ENCODE data around the gene SASH1.
A peak's percentile ranks its signal among the peaks of the same experiment; 100 is the strongest.

DNA sequence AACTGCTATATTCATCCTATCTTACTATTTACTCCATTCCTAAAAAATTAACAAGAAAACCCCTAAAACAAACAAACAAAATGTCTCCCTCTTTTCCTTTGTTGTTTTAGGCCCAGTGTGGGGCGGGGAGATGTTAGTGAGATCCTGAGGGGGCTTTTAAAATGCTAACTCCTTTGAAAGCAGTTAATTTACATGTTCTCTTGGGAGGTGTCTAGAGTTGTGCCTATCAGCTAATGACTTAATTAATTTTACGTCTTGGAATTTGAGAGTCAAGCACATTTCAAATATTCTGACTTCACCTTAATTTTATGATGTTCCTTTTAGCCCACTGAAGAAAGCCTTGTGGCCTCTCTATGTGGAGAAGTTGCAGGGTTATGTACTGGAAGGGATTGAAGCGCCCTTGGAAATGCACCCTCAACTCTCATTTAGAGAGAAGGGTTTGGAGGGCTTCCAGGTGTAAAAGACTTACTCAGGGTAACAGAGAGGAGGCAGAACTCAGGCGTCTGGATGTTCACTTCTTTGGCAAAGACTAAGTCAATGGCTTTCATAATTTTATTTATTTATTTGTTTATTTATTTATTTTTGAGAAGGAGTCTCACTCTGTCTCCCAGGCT is 4.9 kb downstream of the SASH1 start:
- TF ChIP-seq SRF (IDR thresholded peaks at IDR 0.05; ENCODE audit: low read depth, low read length): no peak
- no peak for TF ChIP-seq KDM4A (IDR thresholded peaks at IDR 0.05; ENCODE audit: low read depth, low read length, severe bottlenecking)
- TF ChIP-seq, protein P1, sequence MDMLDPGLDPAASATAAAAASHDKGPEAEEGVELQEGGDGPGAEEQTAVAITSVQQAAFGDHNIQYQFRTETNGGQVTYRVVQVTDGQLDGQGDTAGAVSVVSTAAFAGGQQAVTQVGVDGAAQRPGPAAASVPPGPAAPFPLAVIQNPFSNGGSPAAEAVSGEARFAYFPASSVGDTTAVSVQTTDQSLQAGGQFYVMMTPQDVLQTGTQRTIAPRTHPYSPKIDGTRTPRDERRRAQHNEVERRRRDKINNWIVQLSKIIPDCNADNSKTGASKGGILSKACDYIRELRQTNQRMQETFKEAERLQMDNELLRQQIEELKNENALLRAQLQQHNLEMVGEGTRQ (IDR thresholded peaks at IDR 0.05; ENCODE audit: low read length): no peak
- TF ChIP-seq POLR2A (IDR thresholded peaks at IDR 0.05; ENCODE audit: control extremely low read depth in 1 of 2, low read depth in 2 of 2, low read length in 2 of 2): no peak
- no peak for TF ChIP-seq CREB1 (IDR thresholded peaks at IDR 0.05)
- 0 out of 2 replicates have a peak, but pooled peaks have one; percentile 18 for TF ChIP-seq TAF1 (IDR thresholded peaks at IDR 0.05; ENCODE audit: low read depth, low read length)
- no peak for TF ChIP-seq CTCF (IDR thresholded peaks at IDR 0.05; ENCODE audit: control extremely low read depth in 1 of 3, insufficient read depth in 1 of 3, low read depth in 1 of 3, low read length in 3 of 3)
- no peak for TF ChIP-seq CEBPB (IDR thresholded peaks at IDR 0.05; ENCODE audit: low read depth, low read length)
- TF ChIP-seq JUN (IDR thresholded peaks at IDR 0.05; ENCODE audit: low read depth, low read length): no peak
- TF ChIP-seq SAP30 (IDR thresholded peaks at IDR 0.05; ENCODE audit: insufficient read depth, insufficient replicate concordance, low read length): no peak

All from H1 (cell line).